GM03348 (cell line): ENCODE measurements around the gene ITPK1.

Experiments used
- DNase-seq: peaks from one replicate; pipeline ENCODE4 v3.0.0; 2012; ENCODE audit warnings: low spot score

The ITPK1 gene

DNA sequence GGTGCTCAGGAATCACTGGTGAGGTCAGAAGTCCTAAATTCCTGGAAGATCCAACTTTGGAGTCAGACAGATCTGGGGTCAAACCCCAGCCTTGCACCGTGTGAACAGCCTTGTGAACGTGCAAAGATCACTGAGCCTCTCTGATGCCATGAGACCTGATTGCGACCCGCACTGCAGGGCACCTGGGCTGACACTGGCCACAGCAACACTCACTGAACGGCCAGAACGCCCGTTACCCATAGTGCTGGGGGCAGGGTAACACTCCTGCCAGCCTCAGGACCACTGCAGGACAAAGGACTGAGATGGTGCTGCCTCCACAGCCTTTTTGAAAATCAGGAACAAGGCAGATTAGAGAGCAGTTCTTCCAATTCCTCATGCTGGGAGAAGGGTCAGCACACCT, 164.5 kb downstream of the ITPK1 start:
- DNase-seq = no peak

DNA sequence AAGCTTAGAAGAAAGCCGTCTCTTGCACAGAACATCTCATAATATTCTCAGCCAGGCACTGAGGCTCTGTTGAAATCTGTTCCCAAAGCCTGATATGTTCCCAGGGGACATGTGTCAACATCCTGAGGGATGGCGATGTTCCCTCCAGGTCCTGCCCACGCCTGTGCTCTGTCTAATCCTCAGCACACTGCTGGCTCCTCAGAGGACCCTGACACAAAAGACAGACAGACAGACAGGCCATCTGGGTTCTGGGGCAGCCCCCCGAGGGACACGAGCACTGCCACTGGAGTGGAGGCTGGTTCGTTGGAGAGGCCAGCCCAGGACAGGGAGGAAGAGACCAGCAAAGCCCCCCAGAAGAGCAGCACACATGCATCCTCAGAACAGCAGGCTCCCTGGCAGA, 165.0 kb downstream of the ITPK1 start:
- no peak for DNase-seq

DNA sequence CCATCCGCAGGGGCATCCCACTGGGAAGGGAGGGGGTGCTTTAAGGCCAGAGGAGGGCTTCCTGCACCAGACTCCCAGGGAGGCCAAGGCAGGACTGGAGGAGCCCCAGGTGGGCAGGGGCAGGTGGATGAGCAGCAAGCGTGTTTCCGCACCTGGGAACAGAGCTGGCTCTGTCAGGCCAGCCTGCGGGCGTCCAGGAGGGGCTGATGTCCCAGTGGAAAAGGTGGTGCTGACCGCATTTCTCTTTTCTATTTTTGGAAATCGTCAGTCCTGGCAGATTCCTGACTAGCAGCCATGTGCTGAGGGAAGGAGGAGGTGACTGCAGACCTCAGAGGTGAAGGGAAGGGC, 165.6 kb downstream of the ITPK1 start:
- DNase-seq = no peak

DNA sequence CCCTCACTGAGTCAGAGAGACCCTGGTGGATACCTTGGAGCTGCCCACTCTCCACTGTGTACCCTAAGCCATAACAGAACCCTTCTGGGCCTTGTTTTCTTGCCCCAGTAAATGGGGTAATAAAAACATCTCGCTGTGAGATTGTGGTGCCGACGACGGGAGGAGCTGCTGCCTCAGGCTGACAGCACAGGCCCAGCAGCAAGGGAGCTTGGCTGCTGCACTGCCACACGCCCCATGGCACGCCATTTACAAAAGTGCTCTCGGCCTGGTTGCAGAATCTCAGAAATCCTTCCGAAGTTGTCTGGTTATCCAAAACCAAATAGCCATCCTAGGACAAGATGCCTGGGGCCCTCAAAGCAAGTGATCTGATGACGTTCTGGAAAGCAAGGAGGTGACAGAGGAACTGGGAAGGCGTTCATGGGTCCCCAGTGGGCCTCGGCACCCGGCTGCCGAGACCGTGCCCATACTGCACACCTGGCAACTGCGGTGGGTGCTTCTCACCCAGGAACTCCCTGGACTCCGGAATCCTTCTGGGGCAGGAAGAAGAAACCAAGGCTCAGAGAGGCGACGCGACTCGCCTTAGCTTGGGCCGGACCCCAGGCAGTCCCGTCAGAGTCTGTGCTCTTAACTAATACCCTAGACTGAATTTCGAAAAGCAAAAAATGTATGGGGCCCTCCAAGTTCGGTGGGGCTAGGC, 166.1 kb downstream of the ITPK1 start:
- DNase-seq = no peak

DNA sequence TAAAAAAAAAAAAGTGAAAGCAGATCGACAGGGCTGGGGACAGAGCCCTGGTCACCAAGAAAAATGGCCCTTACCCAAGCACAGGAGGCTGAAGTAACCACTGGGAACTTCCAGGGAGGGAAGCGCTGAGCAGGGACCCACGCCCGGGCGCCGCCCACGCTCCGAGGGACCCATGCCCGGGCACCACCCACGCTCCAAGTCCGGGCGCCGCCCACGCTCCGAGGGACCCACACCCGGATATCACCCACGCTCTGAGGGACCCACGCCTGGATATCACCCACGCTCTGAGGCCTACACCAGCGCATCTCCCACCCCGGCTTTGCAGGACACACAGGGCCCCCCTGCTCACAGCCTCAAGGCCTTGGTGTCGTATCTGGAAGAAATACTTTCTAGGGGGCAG, 167.1 kb downstream of the ITPK1 start:
- no peak for DNase-seq

DNA sequence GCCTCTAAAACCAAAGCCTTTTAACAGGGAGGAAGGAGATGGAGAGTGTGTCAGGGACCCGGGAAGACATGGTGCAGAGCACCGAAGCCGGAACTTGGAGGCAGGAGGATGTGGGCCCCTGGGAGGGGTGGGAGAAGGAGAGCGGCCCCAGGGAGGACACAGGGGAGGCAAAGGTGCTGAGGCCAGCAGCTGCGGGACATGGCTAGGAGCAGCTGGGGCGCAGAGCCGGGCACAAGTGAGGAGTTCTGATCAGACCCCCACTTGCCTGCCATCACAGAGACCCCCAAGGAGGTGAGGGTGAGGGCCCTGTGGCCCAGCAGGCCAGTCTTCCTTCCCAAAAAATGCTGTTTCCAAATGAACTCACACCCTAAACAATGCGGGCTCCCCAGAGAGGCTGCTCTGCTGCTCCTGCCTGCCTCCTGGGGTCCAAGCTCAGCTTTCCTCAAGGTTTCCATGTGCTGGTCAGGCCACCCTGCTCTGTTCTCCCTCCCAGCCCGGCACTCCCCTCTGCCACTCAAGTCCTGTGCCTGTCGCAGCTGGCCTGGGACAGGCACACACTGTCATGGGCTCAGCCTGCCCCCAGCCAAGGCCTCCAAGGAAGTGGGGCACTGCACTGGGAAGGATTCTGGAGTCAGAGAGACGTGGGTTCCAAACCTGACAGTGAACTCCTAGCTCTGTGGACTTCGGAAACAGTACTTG, 168.7 kb downstream of the ITPK1 start:
- no peak for DNase-seq

DNA sequence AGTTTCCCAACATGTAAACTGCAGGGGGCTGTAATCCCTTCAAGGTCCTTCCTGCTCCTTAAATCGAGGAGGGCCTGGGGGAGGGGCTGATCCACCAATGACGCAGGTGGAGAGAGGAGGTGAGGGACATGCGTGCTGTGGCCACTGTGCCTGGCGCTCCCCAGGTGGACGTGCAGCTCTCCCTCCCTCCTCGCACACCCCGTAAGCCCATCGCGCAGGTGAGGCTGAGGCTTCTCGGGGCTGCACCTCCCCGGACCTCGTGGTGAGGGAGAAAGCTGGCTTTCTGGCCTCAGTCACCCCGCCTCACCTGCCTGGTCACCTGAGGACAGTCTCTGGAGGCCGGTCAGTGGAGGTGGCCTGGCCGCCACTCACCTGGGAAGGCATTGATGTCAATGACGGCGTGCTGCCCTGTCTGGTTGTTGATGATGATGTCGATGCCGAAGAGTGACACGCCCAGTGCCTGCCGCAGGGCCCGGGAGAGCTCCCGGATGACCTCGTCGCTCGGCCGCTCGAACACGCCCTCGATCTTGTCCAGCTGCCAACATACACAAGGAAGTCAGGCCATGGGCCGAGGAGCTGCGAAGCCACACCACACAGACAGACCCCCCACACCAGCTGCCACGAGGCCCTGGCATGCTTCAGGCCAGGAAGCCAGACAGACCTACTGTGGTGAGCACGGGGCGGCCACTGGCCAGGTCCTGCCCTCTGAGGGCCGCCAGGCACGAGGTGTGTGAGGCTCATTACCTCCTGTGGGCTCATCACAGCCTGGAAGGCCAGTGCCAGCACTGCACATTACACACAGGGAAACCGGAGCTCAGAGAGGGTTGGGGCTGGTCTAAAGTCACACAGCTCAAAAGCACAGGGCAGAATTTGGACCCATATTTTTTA, 169.5 kb downstream of the ITPK1 start:
- DNase-seq = no peak

DNA sequence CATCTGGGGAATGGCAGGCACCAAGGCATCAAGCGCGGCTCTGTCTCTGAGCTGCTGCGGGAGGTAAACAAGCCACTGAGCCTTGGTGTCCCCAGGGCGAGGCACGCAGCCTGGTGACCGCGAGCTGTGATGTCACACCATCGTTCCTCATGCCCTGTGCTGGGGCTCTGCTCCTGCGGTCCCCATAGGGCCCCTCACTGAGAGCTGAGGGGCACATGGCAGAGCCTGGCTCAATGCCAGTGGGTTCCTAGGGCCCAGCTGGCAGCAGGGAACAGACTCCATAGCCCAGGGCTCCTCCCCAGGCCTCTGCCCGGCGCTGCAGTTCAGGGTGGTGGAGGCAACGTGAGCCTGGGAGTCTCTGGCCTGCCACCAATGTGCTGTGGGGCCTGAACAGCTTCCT, 170.2 kb downstream of the ITPK1 start:
- no peak for DNase-seq

DNA sequence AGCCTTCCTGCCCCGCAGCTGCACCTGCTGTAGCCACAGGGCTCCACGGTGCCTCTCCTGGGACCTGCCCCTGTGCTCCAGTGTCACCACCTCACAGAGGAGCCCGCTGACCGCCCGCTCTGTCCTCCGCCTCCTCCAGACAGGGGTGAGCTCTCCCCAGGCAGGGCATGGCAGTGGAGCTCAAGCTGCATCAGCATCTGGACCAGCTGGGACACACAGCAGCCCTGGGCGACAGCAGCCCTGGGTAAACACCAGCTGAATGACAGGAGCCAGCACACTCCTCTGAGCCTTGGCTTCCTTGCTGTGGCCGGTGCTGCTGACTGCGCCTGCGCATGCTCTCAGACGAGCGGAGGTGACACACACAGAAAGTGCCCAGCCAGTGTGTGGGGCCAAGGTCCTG, 170.7 kb downstream of the ITPK1 start:
- no peak for DNase-seq

DNA sequence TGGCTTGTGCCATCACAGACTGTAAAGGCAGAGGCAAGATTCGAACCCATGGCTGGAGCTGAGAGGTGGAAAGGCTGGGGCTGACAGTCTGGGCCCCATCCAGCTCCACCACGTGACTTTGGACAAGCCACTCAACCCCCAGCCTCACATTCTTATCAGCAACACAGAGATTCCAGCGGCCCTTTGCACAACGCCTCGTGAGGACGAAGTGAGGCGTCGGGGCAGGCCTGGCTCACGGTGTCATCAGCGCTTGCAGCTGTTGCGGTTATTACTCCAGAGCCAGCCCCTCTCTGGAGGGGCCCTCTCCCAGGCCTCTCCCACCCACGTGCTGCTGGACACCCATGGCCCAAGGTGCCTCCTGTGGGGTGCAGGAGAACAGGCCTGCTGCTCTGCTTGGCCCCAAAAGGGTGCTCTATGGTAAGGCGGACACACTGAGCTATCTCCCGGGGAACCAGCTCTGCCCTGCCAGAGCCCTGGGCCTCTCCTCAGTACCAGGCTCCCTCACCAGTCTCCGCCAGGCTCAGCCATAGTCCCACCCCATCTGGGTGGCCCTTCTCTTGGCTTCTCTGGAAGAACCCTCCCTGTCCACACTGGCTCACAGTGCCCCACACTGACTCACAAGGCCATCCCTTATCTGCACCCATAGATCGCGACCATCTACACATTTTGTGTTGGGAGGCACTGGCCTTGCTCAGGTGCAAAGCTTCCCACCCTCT, 171.7 kb downstream of the ITPK1 start:
- DNase-seq = no peak

DNA sequence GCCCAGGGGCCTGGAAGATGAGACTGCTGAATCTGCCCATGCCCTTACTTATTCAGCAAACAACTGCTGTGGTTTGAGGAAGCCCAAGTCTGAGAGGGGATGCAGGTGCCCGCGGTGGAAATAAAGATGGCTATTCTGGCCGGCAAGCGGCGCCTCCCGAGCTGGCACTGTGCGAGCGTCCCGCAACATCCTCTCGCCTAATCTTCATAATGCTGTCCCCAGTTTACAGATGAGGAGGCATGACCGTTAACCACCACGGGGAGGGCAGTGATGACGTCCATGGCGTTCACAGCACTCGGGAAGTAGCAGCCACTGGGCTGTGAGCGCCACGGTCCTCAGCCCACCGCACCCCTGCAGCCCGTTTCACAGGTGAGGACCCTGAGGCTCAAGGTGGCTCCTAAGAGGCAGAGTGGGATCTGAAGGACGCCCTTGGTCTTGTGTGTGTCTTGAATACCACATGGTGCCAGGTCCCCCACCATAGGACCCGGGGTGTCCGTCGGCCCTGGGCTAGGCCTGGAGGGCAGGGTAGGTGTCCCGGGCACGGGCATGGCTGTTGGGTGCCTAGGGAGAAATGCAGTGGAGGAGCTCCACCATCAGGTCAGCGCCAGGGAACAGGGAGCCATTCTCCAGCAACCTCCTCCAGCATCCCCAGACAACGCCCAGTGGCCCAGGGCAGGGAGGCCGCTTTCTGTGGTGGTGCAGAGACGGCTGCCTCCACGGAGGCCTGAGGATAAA, 172.6 kb downstream of the ITPK1 start:
- no peak for DNase-seq

DNA sequence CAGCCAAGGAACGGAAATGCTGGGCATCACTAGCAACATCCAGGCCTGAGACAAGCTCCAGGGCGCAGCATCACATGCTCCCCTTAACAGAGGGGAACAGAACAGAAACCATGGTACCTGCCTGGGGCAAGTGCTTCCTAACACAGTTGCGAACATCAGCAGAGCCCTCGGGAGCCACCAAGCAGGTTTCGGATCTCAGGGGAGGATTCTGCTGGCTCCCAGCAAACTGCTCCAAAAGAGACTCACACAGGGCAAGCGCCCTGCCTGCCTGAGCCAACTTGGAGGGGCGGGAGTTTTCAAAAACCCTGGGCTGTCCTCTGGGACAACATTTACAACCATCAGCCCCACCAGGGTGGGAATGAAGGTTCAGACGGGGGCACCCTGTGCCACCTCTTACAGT, 173.1 kb downstream of the ITPK1 start:
- DNase-seq = no peak

DNA sequence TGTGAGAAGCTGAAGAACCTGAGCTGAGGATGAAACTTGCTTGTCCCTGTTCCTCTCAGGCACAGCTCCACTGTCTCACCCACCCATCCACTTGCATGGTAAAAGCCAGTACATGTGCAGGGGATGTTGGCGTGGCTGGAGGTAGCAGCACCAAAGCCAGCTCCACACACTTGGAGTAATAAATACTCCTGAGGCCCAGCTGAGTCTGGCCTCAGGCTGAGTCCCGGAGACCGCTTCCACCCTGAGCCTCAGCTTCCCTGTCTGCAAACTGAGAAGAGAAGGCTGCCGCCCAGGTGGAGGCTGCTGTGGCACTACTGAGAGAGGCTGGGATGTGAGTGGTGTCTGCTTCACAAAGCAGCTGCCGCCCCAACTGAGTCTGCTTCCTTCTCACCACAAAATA, 173.6 kb downstream of the ITPK1 start:
- DNase-seq = no peak

DNA sequence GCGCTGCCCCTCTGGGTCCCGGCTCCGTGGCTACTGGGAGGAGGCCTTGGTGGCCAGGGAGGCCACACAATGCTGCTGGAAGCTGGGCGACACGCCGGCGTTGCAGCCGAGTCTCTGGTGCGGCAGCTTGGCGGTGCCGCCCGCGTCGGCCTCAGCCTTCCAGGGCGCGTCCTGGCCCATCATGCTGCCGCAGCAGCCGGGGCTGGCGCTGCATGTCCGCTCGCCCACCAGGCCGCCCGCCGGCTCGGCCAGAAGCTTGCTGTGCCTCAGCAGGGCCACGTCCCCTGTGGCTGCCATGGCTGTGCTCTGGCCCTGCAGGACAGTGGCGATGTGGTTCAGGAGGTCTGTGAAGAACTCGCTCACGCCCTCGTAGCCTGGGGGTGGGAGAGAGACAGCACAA, 174.2 kb downstream of the ITPK1 start:
- DNase-seq = no peak

DNA sequence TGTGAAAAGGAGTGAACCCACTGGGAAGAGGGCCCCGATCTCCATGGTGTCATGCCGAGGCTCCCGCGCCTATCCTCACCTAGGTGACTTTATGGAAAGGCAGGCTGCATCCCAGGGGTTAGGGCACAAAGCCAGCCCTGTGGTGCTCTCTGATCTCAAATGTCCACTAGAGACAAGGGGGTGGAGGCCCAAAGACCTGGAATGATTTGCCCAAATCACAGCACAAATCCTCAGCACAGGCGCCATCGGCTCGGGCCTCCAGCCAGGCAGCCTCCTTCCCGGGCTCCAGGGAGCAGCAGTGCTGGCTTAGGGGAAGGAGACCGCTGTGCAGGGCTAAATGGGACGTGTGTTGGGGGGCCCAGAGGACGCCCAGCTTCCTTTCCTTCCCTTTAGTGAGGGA, 175.2 kb downstream of the ITPK1 start:
- no peak for DNase-seq

DNA sequence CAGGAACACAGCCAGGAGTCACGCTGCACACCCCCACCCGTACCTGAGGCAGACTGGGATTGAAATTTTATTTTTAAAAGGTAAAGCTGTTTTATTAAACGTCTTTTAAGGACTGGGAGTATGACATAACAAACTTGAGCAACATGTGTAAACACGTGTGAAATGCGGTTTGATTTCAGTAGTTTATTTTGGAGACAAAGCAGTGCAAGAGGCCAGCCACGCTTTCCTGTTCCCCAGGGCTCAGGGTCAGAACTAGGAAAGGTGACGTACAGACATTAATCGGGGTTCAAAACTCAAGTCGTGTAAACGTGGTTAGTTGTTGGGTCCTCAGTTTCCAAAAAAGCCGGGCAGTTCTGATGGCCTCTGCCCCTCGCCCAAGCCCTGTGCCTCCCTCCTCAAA, 176.0 kb downstream of the ITPK1 start:
- DNase-seq = no peak

DNA sequence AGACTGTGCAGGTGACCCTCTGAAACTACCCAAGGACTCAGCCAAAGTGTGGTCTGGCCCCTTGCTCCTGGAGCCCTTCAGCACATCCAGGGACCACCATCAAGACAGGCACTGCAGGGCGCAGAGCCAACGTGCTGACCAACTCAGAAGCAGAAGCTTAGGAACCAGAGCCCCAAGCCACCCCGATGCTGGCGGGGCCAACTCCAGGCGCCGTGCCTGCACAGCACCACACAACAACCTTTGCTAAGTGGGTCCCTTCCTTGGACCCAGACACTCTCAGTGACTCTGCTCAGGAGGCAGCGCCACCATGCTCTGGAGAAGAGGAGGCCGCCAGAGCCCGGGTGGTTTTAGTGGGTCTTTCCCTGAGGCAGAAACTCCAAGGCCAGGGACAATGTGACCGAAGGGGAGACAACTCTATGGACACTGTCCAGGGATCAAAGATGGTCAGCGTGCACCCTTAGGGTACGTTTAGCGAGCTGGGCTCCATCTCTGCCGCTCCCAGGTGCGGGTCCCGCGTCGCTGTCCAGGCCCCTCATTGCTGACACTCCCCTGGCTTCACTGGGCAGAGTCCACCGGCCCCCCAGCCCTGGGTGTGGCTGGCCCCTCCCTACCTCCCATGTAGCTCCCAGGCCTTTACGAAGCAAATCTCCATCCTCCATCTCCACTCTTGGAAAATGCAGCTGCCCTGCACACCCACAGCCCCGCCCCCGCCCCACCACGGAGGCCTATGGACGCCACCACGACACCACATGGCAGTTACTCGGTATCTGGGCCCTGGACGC, 176.6 kb downstream of the ITPK1 start:
- no peak for DNase-seq

DNA sequence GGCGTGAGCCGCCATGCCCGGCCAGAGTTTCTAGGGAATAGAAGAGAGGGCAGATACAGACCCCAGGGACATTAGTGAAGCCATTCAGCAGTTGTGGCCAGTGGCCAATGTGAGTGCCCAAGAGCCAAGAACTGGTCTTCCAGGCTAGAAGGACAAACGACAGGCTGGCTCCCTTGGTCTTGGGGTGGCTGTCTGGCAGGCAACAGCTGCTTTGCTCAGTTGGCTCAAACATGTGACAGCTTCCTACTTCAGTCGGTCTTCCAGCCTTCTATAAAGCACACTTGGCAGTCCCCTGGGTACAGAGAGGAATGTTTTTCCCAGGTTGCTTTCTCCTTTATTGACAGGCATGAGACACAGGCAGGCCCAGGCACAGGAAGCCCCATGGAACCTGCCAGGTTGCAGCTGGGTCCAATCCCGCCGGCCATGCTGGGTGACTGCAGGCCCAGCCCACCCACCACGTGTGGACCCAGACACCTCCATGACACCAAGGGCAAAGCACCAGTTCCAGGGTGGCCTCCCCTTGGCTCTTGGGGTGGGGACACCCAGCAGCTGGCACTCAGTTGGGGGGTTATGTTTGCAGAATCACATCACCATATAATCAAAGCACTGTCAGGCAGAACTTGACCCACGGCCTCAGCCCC, 177.4 kb downstream of the ITPK1 start:
- DNase-seq = no peak

DNA sequence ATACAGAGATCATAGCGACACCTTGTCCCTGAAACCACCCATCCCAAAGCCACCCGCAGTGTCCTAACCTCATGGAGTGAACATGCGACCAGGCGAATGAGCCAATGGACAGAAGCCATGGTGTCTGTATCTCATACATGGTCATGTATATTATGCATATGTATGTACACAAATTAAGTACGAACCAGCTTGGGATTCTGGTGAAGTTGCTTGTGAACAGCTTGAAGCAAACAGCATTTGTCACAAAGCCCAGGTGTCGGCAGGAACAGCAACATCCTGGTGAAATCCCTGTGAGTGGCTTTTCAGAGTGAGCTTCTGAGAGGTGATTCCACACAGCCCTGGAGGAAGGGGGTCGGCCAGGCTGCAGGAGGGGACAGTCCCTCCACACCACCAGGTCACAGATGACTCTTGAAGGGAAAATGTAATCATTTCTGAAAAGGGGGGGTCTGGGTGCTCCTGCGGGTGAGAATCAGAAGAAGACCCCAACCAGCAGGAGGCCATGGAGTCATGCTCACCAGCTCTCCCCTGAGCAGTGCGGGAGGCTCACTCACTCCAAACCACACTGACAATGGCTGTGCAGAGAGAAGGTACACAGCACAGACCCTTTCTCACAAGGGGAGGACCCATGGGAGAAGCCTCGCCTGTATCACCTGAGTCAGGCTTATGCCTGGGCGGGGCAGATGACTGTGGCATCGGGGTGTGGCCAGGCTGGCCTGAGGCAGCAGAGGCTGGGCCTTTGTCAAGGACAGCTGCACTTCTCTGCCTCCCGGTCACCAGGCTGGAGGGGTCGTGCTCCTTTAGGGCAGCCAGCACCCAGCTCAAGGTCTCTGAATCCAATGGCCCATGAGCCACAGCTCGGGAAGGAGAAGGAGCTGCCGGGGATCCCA, 178.4 kb downstream of the ITPK1 start:
- no peak for DNase-seq
